ENCODE measurements around the gene KLF11.

KLF11 gene

DNA sequence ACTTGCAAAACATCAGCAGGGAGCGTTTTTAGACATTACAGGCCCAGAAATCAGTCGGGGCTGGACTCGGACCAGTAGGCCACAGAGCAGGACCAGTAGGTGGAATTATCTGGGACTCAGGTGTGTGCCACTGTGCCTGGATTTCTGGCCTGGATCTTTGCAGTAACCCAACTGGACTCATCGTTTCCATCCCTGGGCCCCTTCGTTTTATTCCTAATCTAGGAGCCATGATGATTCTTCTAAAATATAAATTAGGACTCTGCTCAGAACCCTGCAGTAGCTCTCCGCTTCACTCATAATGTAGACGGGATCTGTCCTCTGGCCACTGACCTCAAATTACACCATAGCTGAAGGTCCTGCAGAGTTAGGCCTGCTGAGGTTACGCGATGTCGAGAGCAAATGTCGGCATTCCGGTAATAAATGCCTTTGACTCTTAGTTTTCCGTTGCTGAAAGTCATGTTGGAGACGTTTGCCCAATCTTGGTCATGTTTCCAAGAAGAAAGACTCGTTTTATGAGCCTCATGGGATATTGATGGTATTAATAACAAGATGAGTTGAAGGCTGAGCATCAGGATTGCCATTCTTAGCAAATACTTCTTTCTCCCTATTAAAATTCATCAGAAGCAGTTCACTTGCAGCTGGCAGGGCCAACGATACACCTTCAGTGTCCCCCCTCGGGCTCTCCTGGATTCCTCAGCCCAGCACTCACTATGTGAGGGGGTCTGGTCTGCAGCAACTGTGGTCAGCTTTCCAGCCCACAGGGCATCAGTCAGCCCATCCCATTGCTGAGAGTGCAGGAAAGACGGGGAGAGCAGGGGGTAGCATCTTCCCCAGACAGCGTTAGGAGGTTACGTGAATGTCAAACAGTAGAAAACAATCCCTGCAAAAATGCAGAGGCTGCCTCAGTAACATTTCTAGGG lies 39.9 kb upstream of the KLF11 start:
- Mint-ChIP-seq H3K4me1 (peaks cover 26% of the 10 kb centered on the region), H3K27me3 (ENCODE audit: low read depth, poor library complexity) (peaks cover 6% of the 10 kb centered on the region), H3K27ac (no peak overlapping the region), H3K9me3 (no peaks in the 10 kb centered on the region), H3K4me3 (no peak overlapping the region), H3K36me3 (ENCODE audit: low read depth) (no peaks in the 10 kb centered on the region)
- DNase-seq = no peak
- no peak for TF ChIP-seq CTCF (IDR thresholded peaks at IDR 0.05)

DNA sequence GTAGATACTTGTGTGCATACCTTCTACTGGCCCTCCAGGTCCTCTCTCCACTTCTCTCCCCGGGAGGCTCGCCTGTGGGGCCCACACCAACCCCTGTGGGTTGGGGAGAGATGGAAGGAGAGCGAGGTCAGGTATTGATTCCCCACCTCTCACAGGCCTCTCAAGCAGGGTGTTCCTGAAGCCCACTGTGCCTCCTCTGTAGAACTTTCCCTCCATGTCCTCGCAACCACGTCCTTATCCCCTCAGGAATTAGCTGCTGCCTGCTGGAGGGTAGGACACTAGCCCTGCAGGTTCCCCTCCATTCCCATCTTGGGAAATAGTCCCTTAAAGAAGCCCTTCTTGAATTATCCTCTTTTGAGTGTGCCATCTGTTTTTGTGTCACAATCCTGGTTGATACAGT lies 38.9 kb upstream of the KLF11 start:
- DNase-seq = no peak
- Mint-ChIP-seq H3K27me3 (ENCODE audit: low read depth, poor library complexity) (peaks cover 12% of the 10 kb centered on the region), H3K36me3 (ENCODE audit: low read depth) (no peaks in the 10 kb centered on the region), H3K4me1 (peaks cover 36% of the 10 kb centered on the region), H3K27ac (no peak overlapping the region), H3K9me3 (no peaks in the 10 kb centered on the region), H3K4me3 (no peak overlapping the region)
- TF ChIP-seq CTCF (IDR thresholded peaks at IDR 0.05) = no peak

DNA sequence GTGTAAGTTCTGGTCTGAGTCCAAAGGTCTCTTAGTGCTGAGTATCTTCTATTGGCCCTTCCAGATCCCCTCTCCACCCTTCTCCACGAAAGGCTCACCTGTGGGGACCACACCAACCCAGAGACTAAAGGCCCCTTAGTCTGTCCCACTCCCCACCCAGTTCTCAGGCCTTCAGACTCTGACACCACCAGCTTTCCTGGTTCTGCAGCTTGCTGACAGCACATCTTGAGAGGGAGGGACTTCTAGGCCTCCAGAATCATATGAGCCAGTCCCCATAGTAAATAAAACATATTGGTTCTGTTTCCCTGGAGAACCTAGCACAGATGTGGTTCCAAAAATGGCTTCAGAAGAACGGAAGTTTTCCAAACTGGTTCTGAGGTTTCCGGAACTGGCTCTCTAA lies 38.5 kb upstream of the KLF11 start:
- H3K36me3 Mint-ChIP-seq (ENCODE audit: low read depth) = no peaks in the 10 kb centered on the region
- no peak for TF ChIP-seq CTCF (IDR thresholded peaks at IDR 0.05)
- peaks cover 38% of the 10 kb centered on the region for H3K4me1 Mint-ChIP-seq
- no peak overlapping the region for H3K4me3 Mint-ChIP-seq
- H3K27me3 Mint-ChIP-seq (ENCODE audit: low read depth, poor library complexity) = peaks cover 12% of the 10 kb centered on the region
- no peak for DNase-seq
- no peak overlapping the region for H3K27ac Mint-ChIP-seq
- no peaks in the 10 kb centered on the region for H3K9me3 Mint-ChIP-seq

- H3K27ac Mint-ChIP-seq = no peak overlapping the region
- H3K36me3 Mint-ChIP-seq (ENCODE audit: low read depth) = no peaks in the 10 kb centered on the region
- TF ChIP-seq CTCF (IDR thresholded peaks at IDR 0.05) = no peak
- no peak for DNase-seq
- H3K9me3 Mint-ChIP-seq = no peaks in the 10 kb centered on the region
- H3K4me1 Mint-ChIP-seq = peaks cover 44% of the 10 kb centered on the region
- no peak overlapping the region for H3K4me3 Mint-ChIP-seq
- H3K27me3 Mint-ChIP-seq (ENCODE audit: low read depth, poor library complexity) = peaks cover 12% of the 10 kb centered on the region
Observed at GRCh38 chr2:10005461-10006235, 37.7 kb upstream of the KLF11 start.

GRCh38 chr2:10006236-10007161 lies 36.9 kb upstream of the KLF11 start:
- H3K4me3 Mint-ChIP-seq = no peak overlapping the region
- H3K36me3 Mint-ChIP-seq (ENCODE audit: low read depth) = no peaks in the 10 kb centered on the region
- peaks cover 43% of the 10 kb centered on the region for H3K4me1 Mint-ChIP-seq
- no peak for TF ChIP-seq CTCF (IDR thresholded peaks at IDR 0.05)
- DNase-seq = peak; percentile 30
- no peak overlapping the region for H3K27ac Mint-ChIP-seq
- H3K9me3 Mint-ChIP-seq = no peaks in the 10 kb centered on the region
- H3K27me3 Mint-ChIP-seq (ENCODE audit: low read depth, poor library complexity) = peaks cover 12% of the 10 kb centered on the region

Measured in nephron progenitor cell (in vitro differentiated cells).